ENCODE measurements around the gene ZNF385B.

Gene ZNF385B

DNA sequence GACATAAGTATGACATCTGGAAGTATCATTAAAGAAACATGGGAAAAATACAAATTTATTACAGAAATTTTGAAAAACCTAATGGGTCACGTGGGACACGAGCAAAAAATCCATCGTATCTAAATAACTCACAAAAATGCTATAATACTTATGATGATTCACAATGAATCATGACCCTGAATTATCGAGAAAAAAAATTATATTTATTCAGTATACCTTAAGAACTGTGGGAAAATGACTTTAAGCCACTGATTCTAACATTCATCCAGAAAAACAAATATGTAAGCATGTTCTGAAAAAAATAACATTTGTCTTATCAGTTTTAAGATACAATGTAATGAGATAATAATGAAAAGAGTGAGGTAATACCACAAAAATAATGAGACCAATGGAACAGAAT is 51.8 kb downstream of the ZNF385B start:
- TF ChIP-seq SIN3A (IDR thresholded peaks at IDR 0.05; ENCODE audit: borderline replicate concordance, insufficient read depth, low read length) (no peak), TAF1 (IDR thresholded peaks at IDR 0.05; ENCODE audit: borderline replicate concordance, insufficient read depth, low read length) (no peak), POLR2AphosphoS5 (IDR thresholded peaks at IDR 0.05; ENCODE audit: low read depth, low read length) (no peak), FOXP2 (optimal IDR thresholded peaks at IDR 0.05; ENCODE audit: borderline replicate concordance, extremely low read depth, extremely low read length, insufficient read depth) (no peak)
- TF ChIP-seq, protein P1, sequence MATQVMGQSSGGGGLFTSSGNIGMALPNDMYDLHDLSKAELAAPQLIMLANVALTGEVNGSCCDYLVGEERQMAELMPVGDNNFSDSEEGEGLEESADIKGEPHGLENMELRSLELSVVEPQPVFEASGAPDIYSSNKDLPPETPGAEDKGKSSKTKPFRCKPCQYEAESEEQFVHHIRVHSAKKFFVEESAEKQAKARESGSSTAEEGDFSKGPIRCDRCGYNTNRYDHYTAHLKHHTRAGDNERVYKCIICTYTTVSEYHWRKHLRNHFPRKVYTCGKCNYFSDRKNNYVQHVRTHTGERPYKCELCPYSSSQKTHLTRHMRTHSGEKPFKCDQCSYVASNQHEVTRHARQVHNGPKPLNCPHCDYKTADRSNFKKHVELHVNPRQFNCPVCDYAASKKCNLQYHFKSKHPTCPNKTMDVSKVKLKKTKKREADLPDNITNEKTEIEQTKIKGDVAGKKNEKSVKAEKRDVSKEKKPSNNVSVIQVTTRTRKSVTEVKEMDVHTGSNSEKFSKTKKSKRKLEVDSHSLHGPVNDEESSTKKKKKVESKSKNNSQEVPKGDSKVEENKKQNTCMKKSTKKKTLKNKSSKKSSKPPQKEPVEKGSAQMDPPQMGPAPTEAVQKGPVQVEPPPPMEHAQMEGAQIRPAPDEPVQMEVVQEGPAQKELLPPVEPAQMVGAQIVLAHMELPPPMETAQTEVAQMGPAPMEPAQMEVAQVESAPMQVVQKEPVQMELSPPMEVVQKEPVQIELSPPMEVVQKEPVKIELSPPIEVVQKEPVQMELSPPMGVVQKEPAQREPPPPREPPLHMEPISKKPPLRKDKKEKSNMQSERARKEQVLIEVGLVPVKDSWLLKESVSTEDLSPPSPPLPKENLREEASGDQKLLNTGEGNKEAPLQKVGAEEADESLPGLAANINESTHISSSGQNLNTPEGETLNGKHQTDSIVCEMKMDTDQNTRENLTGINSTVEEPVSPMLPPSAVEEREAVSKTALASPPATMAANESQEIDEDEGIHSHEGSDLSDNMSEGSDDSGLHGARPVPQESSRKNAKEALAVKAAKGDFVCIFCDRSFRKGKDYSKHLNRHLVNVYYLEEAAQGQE (IDR thresholded peaks at IDR 0.05; ENCODE audit: insufficient read depth in 1 of 2, low read depth in 2 of 2, low read length in 2 of 2), result no peak

DNA sequence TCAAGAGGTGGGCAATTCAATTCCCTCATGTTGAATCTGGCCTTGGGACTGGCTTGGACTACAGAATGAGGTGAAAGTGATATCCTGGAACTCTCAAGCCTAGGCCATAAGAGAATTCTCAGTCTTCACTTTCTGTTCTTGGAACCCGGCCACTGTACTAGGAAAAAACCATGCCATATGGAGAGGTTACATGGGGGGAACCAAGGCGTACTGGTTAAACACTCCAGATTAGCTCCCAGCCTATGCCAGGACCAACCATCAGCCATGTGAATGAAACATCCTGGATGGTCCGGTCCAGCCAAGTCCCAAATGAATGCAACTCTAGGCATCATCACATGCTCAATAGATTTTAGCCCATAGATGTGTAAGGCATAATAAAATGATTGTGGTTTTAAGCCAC is 56.4 kb downstream of the ZNF385B start:
- TF ChIP-seq, protein P1 (IDR thresholded peaks at IDR 0.05; ENCODE audit: insufficient read depth in 1 of 2, low read depth in 2 of 2, low read length in 2 of 2), result no peak
- TF ChIP-seq SIN3A (IDR thresholded peaks at IDR 0.05; ENCODE audit: borderline replicate concordance, insufficient read depth, low read length) (no peak), POLR2AphosphoS5 (IDR thresholded peaks at IDR 0.05; ENCODE audit: low read depth, low read length) (no peak), TAF1 (IDR thresholded peaks at IDR 0.05; ENCODE audit: borderline replicate concordance, insufficient read depth, low read length) (no peak), FOXP2 (optimal IDR thresholded peaks at IDR 0.05; ENCODE audit: borderline replicate concordance, extremely low read depth, extremely low read length, insufficient read depth) (no peak)

DNA sequence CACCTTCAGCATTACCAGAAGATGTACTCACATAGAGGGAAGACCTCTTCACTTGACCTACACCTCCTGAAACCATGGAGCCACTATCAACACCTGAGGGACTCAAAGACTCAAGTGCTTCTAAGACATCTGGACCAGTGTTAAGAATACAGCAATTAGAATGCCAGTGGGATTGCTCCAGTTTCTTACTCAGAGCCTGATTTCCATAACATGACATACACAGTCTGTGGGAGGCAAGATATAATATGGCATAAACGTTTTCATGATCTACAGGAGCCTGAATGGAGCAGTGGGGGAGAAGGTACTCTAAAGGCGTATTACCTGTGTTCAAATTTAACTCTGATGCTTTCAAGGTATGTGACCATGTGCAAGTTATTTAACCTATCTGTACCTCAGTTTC is 57.2 kb downstream of the ZNF385B start:
- TF ChIP-seq, protein P1 (IDR thresholded peaks at IDR 0.05; ENCODE audit: insufficient read depth in 1 of 2, low read depth in 2 of 2, low read length in 2 of 2), result no peak
- no peak for TF ChIP-seq SIN3A (IDR thresholded peaks at IDR 0.05; ENCODE audit: borderline replicate concordance, insufficient read depth, low read length)
- no peak for TF ChIP-seq POLR2AphosphoS5 (IDR thresholded peaks at IDR 0.05; ENCODE audit: low read depth, low read length)
- TF ChIP-seq TAF1 (IDR thresholded peaks at IDR 0.05; ENCODE audit: borderline replicate concordance, insufficient read depth, low read length), result no peak
- TF ChIP-seq FOXP2 (optimal IDR thresholded peaks at IDR 0.05; ENCODE audit: borderline replicate concordance, extremely low read depth, extremely low read length, insufficient read depth), result no peak

DNA sequence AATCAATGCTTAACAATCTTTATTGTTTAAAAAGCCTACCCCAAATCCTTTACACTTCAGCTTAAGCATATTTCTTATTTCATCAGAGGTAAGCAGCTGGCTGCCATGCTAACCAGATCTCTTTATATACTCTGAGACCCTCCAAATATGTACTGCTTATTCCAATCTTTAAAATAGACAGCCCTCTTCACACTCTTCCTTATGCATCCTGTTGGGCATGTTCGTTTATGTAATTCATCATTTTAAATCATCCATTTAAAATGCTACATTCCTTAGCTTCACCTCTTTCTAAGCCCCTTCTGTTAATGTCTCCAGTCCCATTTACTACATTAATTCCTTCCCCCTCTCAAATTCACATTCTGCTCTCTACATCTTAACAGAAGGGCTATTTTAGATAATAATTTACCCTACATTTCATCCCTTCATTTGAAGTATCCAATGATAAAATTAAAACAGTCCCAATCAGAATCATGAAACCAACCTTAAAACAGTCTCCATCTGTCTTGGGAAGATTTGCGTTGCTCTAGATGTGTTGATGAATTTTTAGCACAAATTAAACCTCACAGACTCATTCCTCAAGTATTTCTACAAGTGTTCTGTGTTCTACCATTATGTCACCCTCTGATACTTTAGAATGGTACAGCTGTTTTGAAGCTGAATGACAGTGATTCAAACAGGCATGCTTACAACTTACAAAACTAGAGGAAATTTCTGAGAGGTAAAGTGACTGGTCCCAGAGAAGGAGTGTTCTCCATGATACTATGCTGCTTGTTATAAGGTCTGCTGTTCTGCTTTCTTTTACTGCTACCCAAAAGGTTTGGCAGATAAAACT is 59.1 kb downstream of the ZNF385B start:
- TF ChIP-seq POLR2AphosphoS5 (IDR thresholded peaks at IDR 0.05; ENCODE audit: low read depth, low read length), result no peak
- no peak for TF ChIP-seq TAF1 (IDR thresholded peaks at IDR 0.05; ENCODE audit: borderline replicate concordance, insufficient read depth, low read length)
- TF ChIP-seq SIN3A (IDR thresholded peaks at IDR 0.05; ENCODE audit: borderline replicate concordance, insufficient read depth, low read length), result no peak
- TF ChIP-seq, protein P1 (IDR thresholded peaks at IDR 0.05; ENCODE audit: insufficient read depth in 1 of 2, low read depth in 2 of 2, low read length in 2 of 2), result no peak
- no peak for TF ChIP-seq FOXP2 (optimal IDR thresholded peaks at IDR 0.05; ENCODE audit: borderline replicate concordance, extremely low read depth, extremely low read length, insufficient read depth)
